NCI-H774 (cell line): ENCODE results near the gene CCDC159.

ENCODE experiments used
- DNase-seq: peaks from one replicate; lab custom pipeline; 2025; lab: John Stamatoyannopoulos, UW

CCDC159 gene

DNA sequence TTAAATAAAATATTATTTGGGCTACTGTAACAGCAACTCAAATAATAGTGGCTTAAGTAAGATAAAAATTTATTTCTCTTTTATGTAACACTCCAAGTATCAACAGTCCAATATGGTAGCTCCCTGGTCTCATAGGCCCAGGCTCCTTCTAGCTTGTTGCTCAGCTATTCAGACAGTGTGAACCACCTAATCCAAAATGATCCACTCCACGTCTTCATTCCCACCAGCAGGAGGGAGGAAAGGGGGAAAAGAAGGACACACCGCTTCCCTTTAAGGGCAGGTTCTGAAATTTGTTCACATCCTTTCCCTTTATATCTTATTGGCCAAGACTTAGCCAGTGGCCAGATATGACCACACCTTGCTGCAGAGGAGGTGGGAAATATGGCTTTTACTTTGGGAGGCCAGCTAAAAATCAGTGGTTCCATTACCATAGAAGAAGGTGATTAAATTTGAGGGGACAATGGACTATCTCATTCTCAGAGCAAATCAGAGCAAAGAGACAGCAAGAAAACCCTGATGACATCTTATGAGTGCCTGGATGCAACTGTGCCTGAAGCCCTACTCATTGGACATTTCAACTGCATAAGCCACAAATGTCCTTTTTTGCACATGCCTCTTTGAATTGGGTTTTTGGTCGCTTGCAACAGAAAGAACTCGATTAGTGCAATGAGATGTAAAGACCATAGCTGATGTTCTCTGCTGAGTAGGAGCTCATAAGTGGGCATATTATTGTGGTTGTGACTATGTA is 44.8 kb downstream of the CCDC159 start:
- DNase-seq = no peak

GRCh38 chr19:11397089-11397610 is 50.8 kb downstream of the CCDC159 start:
- no peak for DNase-seq

- no peak for DNase-seq
Observed at GRCh38 chr19:11399667-11400066, 53.3 kb downstream of the CCDC159 start.

DNA sequence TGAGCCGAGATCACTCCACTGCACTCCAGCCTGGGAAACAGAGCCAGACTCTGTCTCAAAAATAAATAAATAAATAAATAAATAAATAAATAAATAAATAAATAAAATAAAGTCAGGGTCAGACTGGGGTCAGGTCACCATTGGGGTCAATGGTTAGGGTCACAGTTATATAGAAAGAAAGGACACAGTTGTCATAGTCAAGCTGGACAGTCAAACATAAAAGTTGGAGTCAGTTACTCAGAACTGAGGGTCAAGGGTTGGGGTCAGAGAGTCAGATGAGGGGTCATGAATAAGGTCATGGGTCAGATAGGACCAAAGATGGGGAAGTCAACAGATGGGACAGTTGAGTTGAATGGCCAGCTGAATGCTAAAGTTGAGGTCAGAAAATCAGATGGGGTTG is 54.5 kb downstream of the CCDC159 start:
- DNase-seq = no peak

DNA sequence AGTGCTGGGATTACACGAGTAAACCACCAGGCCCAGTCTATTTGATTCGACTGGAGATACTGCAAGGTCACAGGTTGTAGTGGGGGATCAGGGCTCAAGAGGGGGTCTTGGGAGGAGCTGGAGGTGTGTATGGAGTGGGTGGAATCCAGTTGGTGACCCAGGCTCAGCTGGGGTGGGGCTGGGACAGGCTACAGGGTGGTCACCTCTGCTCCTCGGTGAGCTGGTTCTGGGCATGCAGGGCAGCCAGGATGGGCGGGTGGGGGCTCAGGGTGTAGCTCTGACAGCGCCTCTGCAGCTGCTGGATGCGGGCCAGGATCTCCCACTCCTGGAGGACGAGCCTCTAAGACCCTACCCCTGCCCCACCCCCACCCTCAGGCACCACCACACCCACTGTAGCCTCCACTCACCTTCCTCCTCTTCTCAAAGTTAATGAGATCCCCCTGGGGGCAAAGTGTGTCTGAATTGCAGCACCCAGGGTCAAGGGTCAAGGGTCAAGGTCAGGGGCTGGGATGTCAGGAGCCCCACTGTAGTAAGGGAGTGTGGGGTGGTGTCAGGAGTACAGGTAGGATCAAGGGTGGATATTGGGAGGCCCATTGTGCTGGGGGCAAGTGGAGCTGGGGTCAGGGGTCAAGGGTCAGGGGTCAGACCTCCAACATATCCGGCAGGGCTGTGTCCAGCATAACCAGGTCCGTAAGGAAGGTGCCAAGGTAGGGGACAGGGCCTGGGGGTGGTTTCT is 55.7 kb downstream of the CCDC159 start:
- DNase-seq = no peak
